HG02943 (cell line): ENCODE results near the gene STK32C.

Experiments
- ATAC-seq: cut with Tn5 transposase; IDR thresholded peaks from one replicate; pipeline ENCODE4 v1.9.1; 2021; ENCODE audit warnings: mild to moderate bottlenecking, low read depth, moderate library complexity; ENCODE audit not compliant: unreplicated experiment

STK32C gene

GRCh38 chr10:132202070-132202970 is 105.4 kb downstream of the STK32C start:
- ATAC-seq: no peak

GRCh38 chr10:132201111-132201969 is 106.4 kb downstream of the STK32C start:
- no peak for ATAC-seq

- no peak for ATAC-seq
Measured at GRCh38 chr10:132200344-132201110, 107.2 kb downstream of the STK32C start.

- no peak for ATAC-seq
Measured at GRCh38 chr10:132199854-132200311, 107.9 kb downstream of the STK32C start.

GRCh38 chr10:132199268-132199853 is 108.4 kb downstream of the STK32C start:
- ATAC-seq: no peak

GRCh38 chr10:132198381-132199181 is 109.2 kb downstream of the STK32C start:
- ATAC-seq: no peak

- no peak for ATAC-seq
Measured at GRCh38 chr10:132198068-132198370, 109.7 kb downstream of the STK32C start.

- no peak for ATAC-seq
Measured at GRCh38 chr10:132197271-132198067, 110.3 kb downstream of the STK32C start.

GRCh38 chr10:132196178-132197113 is 111.3 kb downstream of the STK32C start:
- no peak for ATAC-seq

GRCh38 chr10:132195366-132196075 is 112.2 kb downstream of the STK32C start:
- no peak for ATAC-seq

GRCh38 chr10:132194726-132195125 is 113.0 kb downstream of the STK32C start:
- ATAC-seq: no peak

- no peak for ATAC-seq
Measured at GRCh38 chr10:132193907-132194552, 113.7 kb downstream of the STK32C start.

GRCh38 chr10:132192991-132193665 is 114.6 kb downstream of the STK32C start:
- no peak for ATAC-seq

GRCh38 chr10:132192076-132192975 is 115.4 kb downstream of the STK32C start:
- ATAC-seq: no peak

- no peak for ATAC-seq
Measured at GRCh38 chr10:132189810-132190422, 117.8 kb downstream of the STK32C start.
